HG03103 (cell line): ENCODE results near the gene SSR4.
A peak's percentile ranks its signal among the peaks of the same experiment; 100 is the strongest.
"Not testable (repeated sequence)": the region's sequence is repeated elsewhere in the genome, so short reads cannot be mapped to it uniquely, and the experiment has no call there.

ENCODE experiments used
- ATAC-seq: cut with Tn5 transposase; IDR thresholded peaks from one replicate; pipeline ENCODE4 v1.9.1; 2021; ENCODE audit warnings: low read depth; ENCODE audit not compliant: unreplicated experiment

The SSR4 gene

GRCh38 chrX:153794018-153794896, at the start of gene SSR4, which contains the start of gene IDH3G:
Gene SSR4 (plus strand): TSS chrX:153794668. CDS start chrX:153794688, 20 bp downstream.
Gene IDH3G (minus strand): TSS chrX:153794375. CDS start chrX:153794326, 49 bp downstream.
- ATAC-seq: peak; percentile 94

- not testable (repeated sequence) for ATAC-seq
These were observed 49.4 kb upstream of the SSR4 start for GRCh38 chrX:153745067-153745433.

- no peak for ATAC-seq
These were observed 48.1 kb upstream of the SSR4 start for GRCh38 chrX:153746359-153746758.

- ATAC-seq: not testable (repeated sequence)
These were observed 47.5 kb upstream of the SSR4 start for GRCh38 chrX:153746991-153747390.

- ATAC-seq: not testable (repeated sequence)
These were observed 45.5 kb upstream of the SSR4 start for GRCh38 chrX:153749017-153749416.

- ATAC-seq: no peak
These were observed 44.2 kb upstream of the SSR4 start for GRCh38 chrX:153750127-153750774.

- ATAC-seq: no peak
These were observed 39.3 kb upstream of the SSR4 start for GRCh38 chrX:153755136-153755535.

GRCh38 chrX:153761863-153762262, 32.6 kb upstream of the SSR4 start:
- no peak for ATAC-seq

GRCh38 chrX:153762626-153763173, 31.8 kb upstream of the SSR4 start:
- no peak for ATAC-seq

- ATAC-seq: no peak
These were observed 31.1 kb upstream of the SSR4 start for GRCh38 chrX:153763298-153763932.

GRCh38 chrX:153763989-153764755, 30.3 kb upstream of the SSR4 start, which contains the start of gene PLXNB3:
Gene PLXNB3 (plus strand): TSS chrX:153764249. CDS start chrX:153765536, 1,287 bp downstream.
- no peak for ATAC-seq

- ATAC-seq: no peak
These were observed 29.7 kb upstream of the SSR4 start for GRCh38 chrX:153764786-153765137.

- no peak for ATAC-seq
These were observed 29.1 kb upstream of the SSR4 start for GRCh38 chrX:153765138-153766079.

- ATAC-seq: no peak
These were observed 28.2 kb upstream of the SSR4 start for GRCh38 chrX:153766098-153766817.

- no peak for ATAC-seq
These were observed 27.4 kb upstream of the SSR4 start for GRCh38 chrX:153766871-153767673.

- no peak for ATAC-seq
These were observed 26.8 kb upstream of the SSR4 start for GRCh38 chrX:153767674-153768055.

- no peak for ATAC-seq
These were observed 25.9 kb upstream of the SSR4 start for GRCh38 chrX:153768311-153769157.
